HEK293T (cell line): ENCODE results near the gene FOXJ2.
"Not testable (repeated sequence)": the region's sequence is repeated elsewhere in the genome, so short reads cannot be mapped to it uniquely, and the experiment has no call there.

Source experiments
- CTCF ChIA-PET: fragments of 350-600 bp; formaldehyde crosslinking; extraction: SDS; loops from one replicate; lab custom pipeline; 2021; ENCODE audit warnings: antibody characterized with exemption, inconsistent platforms; lab: Yijun Ruan, JAX
- POLR2A ChIA-PET: fragments of 350-600 bp; formaldehyde crosslinking; extraction: SDS; loops from one replicate; lab custom pipeline; 2020; ENCODE audit warnings: antibody characterized with exemption, inconsistent platforms; lab: Yijun Ruan, JAX
- DNase-seq: peaks from one replicate; pipeline ENCODE4 v3.0.0; 2012; ENCODE audit warnings: mixed read lengths; ENCODE audit errors: extremely low spot score
- ARNT ChIP-seq: fragments of 450-650 bp; IDR thresholded peaks from 2 replicates; pipeline ENCODE4 v1.6.1; 2017; ENCODE audit warnings: mild to moderate bottlenecking
- BHLHE40 ChIP-seq: fragments of 450-650 bp; IDR thresholded peaks from 2 replicates; pipeline ENCODE4 v1.6.1; 2016; ENCODE audit warnings: mild to moderate bottlenecking, moderate library complexity, borderline replicate concordance
- CTBP1 ChIP-seq: fragments of 450-650 bp; IDR thresholded peaks from 2 replicates; pipeline ENCODE4 v1.6.1; 2016; ENCODE audit warnings: borderline replicate concordance
- ELF4 ChIP-seq: fragments of 450-650 bp; IDR thresholded peaks from 2 replicates; pipeline ENCODE4 v1.6.1; 2017; ENCODE audit warnings: antibody characterized with exemption
- FOXA1 ChIP-seq: fragments of 450-650 bp; IDR thresholded peaks from 2 replicates; pipeline ENCODE4 v1.6.1; 2016; ENCODE audit warnings: mild to moderate bottlenecking
- FOXK2 ChIP-seq: fragments of 450-650 bp; IDR thresholded peaks from 2 replicates; pipeline ENCODE4 v1.6.1; 2016; ENCODE audit warnings: mild to moderate bottlenecking
- FOXM1 ChIP-seq: fragments of 450-650 bp; IDR thresholded peaks from 2 replicates; pipeline ENCODE4 v1.6.1; 2017; ENCODE audit warnings: mild to moderate bottlenecking, borderline replicate concordance
- HDGF ChIP-seq: fragments of 450-650 bp; IDR thresholded peaks from 2 replicates; pipeline ENCODE4 v1.6.1; 2017; ENCODE audit warnings: antibody characterized with exemption, borderline replicate concordance
- L3MBTL2 ChIP-seq: fragments of 450-650 bp; conservative IDR thresholded peaks from 2 replicates; pipeline ENCODE4 v1.6.1; 2016; ENCODE audit warnings: mild to moderate bottlenecking
- LEF1 ChIP-seq: fragments of 450-650 bp; IDR thresholded peaks from 2 replicates; pipeline ENCODE4 v1.6.1; 2017; ENCODE audit warnings: mild to moderate bottlenecking, borderline replicate concordance
- NFRKB ChIP-seq: fragments of 450-650 bp; IDR thresholded peaks from 2 replicates; pipeline ENCODE4 v1.6.1; 2016; ENCODE audit warnings: mild to moderate bottlenecking, moderate library complexity
- PKNOX1 ChIP-seq: fragments of 450-650 bp; IDR thresholded peaks from 2 replicates; pipeline ENCODE4 v1.6.1; 2016
- SP1 ChIP-seq: fragments of 450-650 bp; IDR thresholded peaks from 2 replicates; pipeline ENCODE4 v1.6.1; 2017
- SUZ12 ChIP-seq: fragments of 450-650 bp; IDR thresholded peaks from 2 replicates; pipeline ENCODE4 v1.6.1; 2016; ENCODE audit warnings: mild to moderate bottlenecking
- TARDBP ChIP-seq: fragments of 450-650 bp; IDR thresholded peaks from 2 replicates; pipeline ENCODE4 v1.6.1; 2016
- ZNF384 ChIP-seq: fragments of 450-650 bp; IDR thresholded peaks from 2 replicates; pipeline ENCODE4 v1.6.1; 2016

Gene FOXJ2

GRCh38 chr12:8064131-8064530 is 31.6 kb downstream of the FOXJ2 start:
- CTCF ChIA-PET: no interaction called here
- TF ChIP-seq FOXA1 (no peak), SUZ12 (no peak), ARNT (no peak)
- POLR2A ChIA-PET: no interaction called here

GRCh38 chr12:8065991-8066594 is 33.6 kb downstream of the FOXJ2 start, which contains the start of gene C3AR1:
Gene C3AR1 (minus strand): TSS chr12:8066359. CDS start chr12:8060185, 6,174 bp downstream.
- DNase-seq: no peak
- no peak for TF ChIP-seq BHLHE40
- no peak for TF ChIP-seq FOXA1
- no peak for TF ChIP-seq SUZ12
- TF ChIP-seq ELF4: no peak
- TF ChIP-seq FOXM1: no peak
- TF ChIP-seq HDGF: no peak
- TF ChIP-seq L3MBTL2: no peak
- no peak for TF ChIP-seq LEF1
- no peak for TF ChIP-seq FOXK2
- TF ChIP-seq PKNOX1: no peak
- TF ChIP-seq NFRKB: no peak
- no peak for TF ChIP-seq TARDBP
- no peak for TF ChIP-seq ARNT
- no peak for TF ChIP-seq CTBP1
- no peak for TF ChIP-seq SP1
- no peak for TF ChIP-seq ZNF384
- POLR2A ChIA-PET: interaction anchor here (0.9 to 1.2 kb wide), 2 partner anchors 12 to 15 kb away, joined by 3 read pairs; no protein-coding TSS in a partner anchor
- CTCF ChIA-PET: no interaction called here

More at GRCh38 chr12:8064131-8064530, 31.6 kb downstream of the FOXJ2 start:
- no peak for DNase-seq

- POLR2A ChIA-PET: no interaction called here
- CTCF ChIA-PET: interaction anchor here (1.3 kb wide), 1 partner anchor 24 kb away, joined by 4 read pairs; no protein-coding TSS in a partner anchor
- no peak for DNase-seq
- TF ChIP-seq BHLHE40 (no peak), ELF4 (no peak)
These were observed 37.1 kb downstream of the FOXJ2 start for GRCh38 chr12:8069582-8069981.

GRCh38 chr12:8071820-8072219 is 39.3 kb downstream of the FOXJ2 start:
- CTCF ChIA-PET, POLR2A ChIA-PET, DNase-seq: not testable (repeated sequence)

GRCh38 chr12:8075935-8076334 is 43.4 kb downstream of the FOXJ2 start:
- TF ChIP-seq PKNOX1: no peak
- TF ChIP-seq L3MBTL2: no peak
- TF ChIP-seq LEF1: no peak
- TF ChIP-seq ZNF384: no peak
- TF ChIP-seq HDGF: no peak
- no peak for TF ChIP-seq FOXM1
- no peak for TF ChIP-seq BHLHE40
- TF ChIP-seq NFRKB: no peak
- TF ChIP-seq FOXK2: no peak
- no peak for TF ChIP-seq TARDBP
- no peak for TF ChIP-seq ARNT
- no peak for TF ChIP-seq SUZ12
- no peak for TF ChIP-seq CTBP1
- TF ChIP-seq FOXA1: no peak
- TF ChIP-seq SP1: no peak
- no peak for TF ChIP-seq ELF4
- ChIA-PET POLR2A (no interaction called here), CTCF (no interaction called here)
- no peak for DNase-seq

- ChIA-PET POLR2A (interaction anchor here (2.3 to 3.0 kb wide), 2 partner anchors 30 to 49 kb away, joined by 10 to 11 read pairs; no protein-coding TSS in a partner anchor), CTCF (interaction anchor here (1.0 kb wide), 1 partner anchor 31 kb away, joined by 4 read pairs; no protein-coding TSS in a partner anchor)
- no peak for DNase-seq
- TF ChIP-seq ZNF384 (no peak), FOXM1 (no peak), LEF1 (no peak), TARDBP (no peak), L3MBTL2 (no peak), ELF4 (no peak), ARNT (no peak), BHLHE40 (no peak), FOXA1 (no peak), FOXK2 (no peak), NFRKB (no peak), CTBP1 (no peak), SP1 (no peak), PKNOX1 (no peak), SUZ12 (no peak), HDGF (no peak)
These were observed 43.9 kb downstream of the FOXJ2 start for GRCh38 chr12:8076366-8076765.
